ENCODE data around the gene HDGFL2. TPM values are rescaled to one million over a fixed set of nuclear protein-coding genes. Genes with fewer than 3 reads are reported as not detected.

HDGFL2 gene
- total RNA-seq, 1 experiment from 2014 or later, result 108 TPM

DNA sequence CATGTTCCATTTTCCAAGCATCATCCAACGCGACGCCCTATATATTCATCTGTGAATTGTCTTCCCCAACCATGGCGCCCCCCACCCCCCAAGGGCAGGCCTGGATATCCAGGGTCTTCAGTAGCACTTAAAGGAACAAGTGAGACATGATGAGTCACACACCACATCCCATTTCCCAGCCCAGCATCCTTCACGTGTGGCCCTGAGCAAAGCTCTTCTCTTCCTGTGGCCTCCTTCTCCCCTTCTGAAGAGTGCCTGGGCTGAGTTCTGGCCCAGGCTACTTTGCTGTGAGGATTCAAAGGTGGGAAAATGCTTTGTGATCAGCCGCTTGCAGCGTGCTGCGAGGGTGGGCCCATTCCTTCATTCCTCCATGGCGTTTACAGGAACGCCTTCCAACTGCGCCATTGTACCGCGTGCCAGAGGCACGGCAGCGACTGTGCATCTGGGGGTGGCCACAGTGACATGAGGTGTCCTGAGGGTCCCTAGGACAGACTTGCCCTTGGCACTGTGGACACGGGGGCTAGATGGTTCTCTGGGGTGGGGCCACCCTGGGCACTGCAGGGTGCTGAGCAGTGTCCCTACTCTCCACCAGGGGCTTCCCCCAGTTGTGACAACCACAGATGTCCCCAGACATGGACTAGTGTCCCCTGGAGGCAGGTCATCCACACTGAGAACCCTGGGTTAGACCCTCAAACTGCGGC lies 34.5 kb downstream of the HDGFL2 start:
- Histone ChIP-seq H3K4ac (ENCODE audit: low read depth, low read length) (no peak overlapping the region), H3K27me3 (ENCODE audit: insufficient read depth, low read length) (no peaks in the 10 kb centered on the region), H4K91ac (ENCODE audit: insufficient read length, low read depth, low read length) (no peak overlapping the region), H3T11ph (ENCODE audit: low read length) (no peak overlapping the region), H2BK120ac (ENCODE audit: low read depth, low read length, poor library complexity, severe bottlenecking) (no peak overlapping the region), H3K79me2 (ENCODE audit: insufficient read depth, low read length) (no peaks in the 10 kb centered on the region), H2BK20ac (ENCODE audit: low read depth, low read length, poor library complexity, severe bottlenecking) (no peak overlapping the region), H3K27ac (ENCODE audit: insufficient read length, low read depth, low read length) (no peak overlapping the region), H3K18ac (ENCODE audit: insufficient read length, low read depth, low read length) (no peak overlapping the region), H3K23ac (ENCODE audit: insufficient read length, low read depth, low read length) (no peak overlapping the region), H3K9me3 (ENCODE audit: control insufficient read depth, low read depth, low read length) (no peaks in the 10 kb centered on the region), H3K9ac (ENCODE audit: extremely low read depth, insufficient read length, low read length) (no peak overlapping the region), H4K5ac (ENCODE audit: insufficient read length, low read depth, low read length) (no peak overlapping the region), H3K79me1 (ENCODE audit: insufficient read depth, low read depth, low read length, poor library complexity, severe bottlenecking) (no peaks in the 10 kb centered on the region), H3K14ac (ENCODE audit: insufficient read depth, low read length) (no peak overlapping the region), H3K23me2 (ENCODE audit: insufficient read length, low read depth, low read length, poor library complexity, severe bottlenecking) (peaks cover 2% of the 10 kb centered on the region), H2AFZ (ENCODE audit: low read length) (no peak overlapping the region), H4K8ac (replicated peaks; ENCODE audit: insufficient read length, low read depth, low read length) (no peak overlapping the region), H3K4me2 (ENCODE audit: insufficient read depth, insufficient read length, low read length) (no peak overlapping the region), H2BK5ac (ENCODE audit: insufficient read length, low read length) (no peak overlapping the region), H3K4me1 (ENCODE audit: insufficient read depth, low read length) (no peaks in the 10 kb centered on the region), H2BK12ac (ENCODE audit: insufficient read length, low read depth, low read length) (no peak overlapping the region), H3K56ac (ENCODE audit: insufficient read length, low read depth, low read length) (no peak overlapping the region), H2AK5ac (ENCODE audit: insufficient read length, low read length) (no peak overlapping the region), H2BK15ac (ENCODE audit: low read depth, low read length) (no peak overlapping the region), H4K20me1 (ENCODE audit: control insufficient read depth, insufficient read depth, insufficient read length) (no peaks in the 10 kb centered on the region)
- WGBS (ENCODE audit: extremely low coverage, insufficient read length, low lambda C conversion rate), result no CpG with 5 or more reads among the region's 17 CpGs
- DNase-seq, result no peak
- H3K9me3 Mint-ChIP-seq, result no peaks in the 10 kb centered on the region
- TF ChIP-seq, protein P1, sequence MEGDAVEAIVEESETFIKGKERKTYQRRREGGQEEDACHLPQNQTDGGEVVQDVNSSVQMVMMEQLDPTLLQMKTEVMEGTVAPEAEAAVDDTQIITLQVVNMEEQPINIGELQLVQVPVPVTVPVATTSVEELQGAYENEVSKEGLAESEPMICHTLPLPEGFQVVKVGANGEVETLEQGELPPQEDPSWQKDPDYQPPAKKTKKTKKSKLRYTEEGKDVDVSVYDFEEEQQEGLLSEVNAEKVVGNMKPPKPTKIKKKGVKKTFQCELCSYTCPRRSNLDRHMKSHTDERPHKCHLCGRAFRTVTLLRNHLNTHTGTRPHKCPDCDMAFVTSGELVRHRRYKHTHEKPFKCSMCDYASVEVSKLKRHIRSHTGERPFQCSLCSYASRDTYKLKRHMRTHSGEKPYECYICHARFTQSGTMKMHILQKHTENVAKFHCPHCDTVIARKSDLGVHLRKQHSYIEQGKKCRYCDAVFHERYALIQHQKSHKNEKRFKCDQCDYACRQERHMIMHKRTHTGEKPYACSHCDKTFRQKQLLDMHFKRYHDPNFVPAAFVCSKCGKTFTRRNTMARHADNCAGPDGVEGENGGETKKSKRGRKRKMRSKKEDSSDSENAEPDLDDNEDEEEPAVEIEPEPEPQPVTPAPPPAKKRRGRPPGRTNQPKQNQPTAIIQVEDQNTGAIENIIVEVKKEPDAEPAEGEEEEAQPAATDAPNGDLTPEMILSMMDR (conservative IDR thresholded peaks at IDR 0.05), result peak; percentile 28; the same call in 1 of the 3 replicates
- H3K27me3 Mint-ChIP-seq (ENCODE audit: low read depth), result peaks cover 48% of the 10 kb centered on the region
- H3K4me3 Mint-ChIP-seq, result no peak overlapping the region
- H3K36me3 Mint-ChIP-seq (ENCODE audit: insufficient read depth in 1 of 3, low read depth in 3 of 3), result peaks cover 10 to 37% (median 28%) of the 10 kb centered on the region in 3 experiments; a peak in 6 of 7 replicates
- H3K27ac Mint-ChIP-seq, result no peak overlapping the region
- no peaks in the 10 kb centered on the region for H3K4me1 Mint-ChIP-seq

Measured in H9 (cell line).